ENCODE measurements around the gene MCOLN1. TPM values are rescaled to one million over a fixed set of nuclear protein-coding genes. Genes with fewer than 3 reads are reported as not detected.
"Not testable (repeated sequence)": the region's sequence is repeated elsewhere in the genome, so short reads cannot be mapped to it uniquely, and the experiment has no call there.

Gene MCOLN1
- total RNA-seq, 1 experiment from 2014 or later, result 6.8 TPM

DNA sequence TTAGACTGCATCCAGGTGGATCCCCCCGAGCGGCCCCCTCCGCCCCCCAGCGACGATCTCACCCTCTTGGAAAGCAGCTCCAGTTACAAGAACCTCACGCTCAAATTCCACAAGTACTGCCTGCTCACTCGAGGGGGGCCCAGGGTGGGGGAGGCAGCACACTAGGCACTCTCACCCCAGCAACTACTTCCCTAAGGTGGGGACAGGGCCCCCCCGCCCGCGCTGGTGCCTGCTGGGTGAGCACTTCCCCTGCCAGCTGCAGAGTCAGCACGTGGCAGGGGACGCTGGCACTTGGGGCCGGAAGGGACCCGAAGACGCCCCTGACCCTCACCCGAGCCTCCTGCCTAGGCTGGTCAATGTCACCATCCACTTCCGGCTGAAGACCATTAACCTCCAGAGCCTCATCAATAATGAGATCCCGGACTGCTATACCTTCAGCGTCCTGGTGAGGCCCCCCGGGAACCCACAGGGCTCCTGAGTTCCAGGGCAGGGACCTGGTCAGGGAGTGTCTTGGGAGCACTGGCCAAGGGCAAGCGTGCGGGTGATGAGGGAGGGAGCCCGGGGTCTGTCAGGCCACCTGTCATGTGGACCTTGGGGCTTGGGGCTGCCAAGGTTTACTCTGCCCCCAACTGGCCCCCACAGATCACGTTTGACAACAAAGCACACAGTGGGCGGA is 5.2 kb downstream of the MCOLN1 start:
- DNase-seq, result peak; percentile 40
- no peaks in the 10 kb centered on the region for H3K27me3 ChIP-seq (ENCODE audit: control insufficient read depth, insufficient read depth, low read length)
- H3K4me3 ChIP-seq (ENCODE audit: insufficient read depth, low read depth, low read length), result no peak overlapping the region
- H3K36me3 ChIP-seq (replicated peaks; ENCODE audit: control insufficient read depth, insufficient read depth, low read length), result peaks cover 2% of the 10 kb centered on the region

DNA sequence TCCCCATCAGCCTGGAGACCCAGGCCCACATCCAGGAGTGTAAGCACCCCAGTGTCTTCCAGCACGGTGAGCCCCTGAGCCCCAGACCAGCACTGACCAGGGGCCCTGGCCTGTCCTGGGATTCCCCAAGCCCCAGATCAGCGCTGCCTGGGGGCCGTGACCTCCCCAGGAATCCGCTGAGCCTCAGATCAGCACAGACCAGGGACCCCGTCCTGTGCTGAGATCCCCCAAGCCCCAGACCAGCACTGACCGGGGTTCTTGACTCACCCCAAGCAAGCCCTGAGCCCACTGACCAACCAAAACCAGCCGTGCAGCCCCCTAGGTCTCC is 5.7 kb downstream of the MCOLN1 start:
- Histone ChIP-seq H3K36me3 (replicated peaks; ENCODE audit: control insufficient read depth, insufficient read depth, low read length) (peaks cover 2% of the 10 kb centered on the region), H3K27me3 (ENCODE audit: control insufficient read depth, insufficient read depth, low read length) (no peaks in the 10 kb centered on the region), H3K4me3 (ENCODE audit: insufficient read depth, low read depth, low read length) (no peak overlapping the region)
- DNase-seq, result peak; percentile 23

DNA sequence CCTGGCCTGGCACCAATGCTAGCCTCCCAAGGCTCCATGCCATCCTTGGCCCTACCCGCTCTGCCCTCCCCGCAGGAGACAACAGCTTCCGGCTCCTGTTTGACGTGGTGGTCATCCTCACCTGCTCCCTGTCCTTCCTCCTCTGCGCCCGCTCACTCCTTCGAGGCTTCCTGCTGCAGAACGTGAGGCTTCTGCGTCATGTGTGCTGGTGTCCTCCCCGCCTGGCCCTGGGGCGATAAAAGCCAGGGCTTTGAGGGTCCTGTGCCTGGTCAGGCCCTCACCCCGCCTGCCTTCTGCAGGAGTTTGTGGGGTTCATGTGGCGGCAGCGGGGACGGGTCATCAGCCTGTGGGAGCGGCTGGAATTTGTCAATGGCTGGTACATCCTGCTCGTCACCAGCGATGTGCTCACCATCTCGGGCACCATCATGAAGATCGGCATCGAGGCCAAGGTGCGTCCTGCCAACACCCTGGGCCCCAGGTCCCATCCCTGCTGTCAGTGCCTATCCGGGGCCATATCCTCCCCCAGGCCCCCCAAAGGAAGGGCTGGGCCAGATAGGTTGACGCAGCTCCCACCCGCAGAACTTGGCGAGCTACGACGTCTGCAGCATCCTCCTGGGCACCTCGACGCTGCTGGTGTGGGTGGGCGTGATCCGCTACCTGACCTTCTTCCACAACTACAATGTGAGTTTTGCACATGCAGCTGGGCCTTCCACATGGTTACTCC is 6.3 kb downstream of the MCOLN1 start:
- H3K27me3 ChIP-seq (ENCODE audit: control insufficient read depth, insufficient read depth, low read length), result no peaks in the 10 kb centered on the region
- no peak overlapping the region for H3K4me3 ChIP-seq (ENCODE audit: insufficient read depth, low read depth, low read length)
- peaks cover 2% of the 10 kb centered on the region for H3K36me3 ChIP-seq (replicated peaks; ENCODE audit: control insufficient read depth, insufficient read depth, low read length)
- DNase-seq, result peak; percentile 23

DNA sequence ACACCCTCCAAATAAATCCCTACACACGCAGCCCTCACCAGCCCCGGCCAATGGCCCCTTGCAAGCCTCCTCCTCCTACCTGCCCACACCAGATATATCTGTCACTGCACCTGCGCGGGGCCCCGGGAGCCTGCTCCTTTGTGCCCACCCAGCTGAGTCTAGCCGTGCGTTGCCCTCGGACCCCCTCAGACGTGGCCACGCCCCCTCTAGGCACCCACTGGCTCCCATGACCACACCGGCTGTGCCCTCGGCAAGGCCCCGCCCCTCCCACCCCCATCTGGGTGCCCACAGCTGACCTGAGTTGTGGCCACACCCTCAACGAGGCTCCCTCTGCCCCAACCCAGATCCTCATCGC is 6.8 kb downstream of the MCOLN1 start:
- peak; percentile 42 for DNase-seq
- peaks cover 2% of the 10 kb centered on the region for H3K36me3 ChIP-seq (replicated peaks; ENCODE audit: control insufficient read depth, insufficient read depth, low read length)
- no peak overlapping the region for H3K4me3 ChIP-seq (ENCODE audit: insufficient read depth, low read depth, low read length)
- H3K27me3 ChIP-seq (ENCODE audit: control insufficient read depth, insufficient read depth, low read length), result no peaks in the 10 kb centered on the region

DNA sequence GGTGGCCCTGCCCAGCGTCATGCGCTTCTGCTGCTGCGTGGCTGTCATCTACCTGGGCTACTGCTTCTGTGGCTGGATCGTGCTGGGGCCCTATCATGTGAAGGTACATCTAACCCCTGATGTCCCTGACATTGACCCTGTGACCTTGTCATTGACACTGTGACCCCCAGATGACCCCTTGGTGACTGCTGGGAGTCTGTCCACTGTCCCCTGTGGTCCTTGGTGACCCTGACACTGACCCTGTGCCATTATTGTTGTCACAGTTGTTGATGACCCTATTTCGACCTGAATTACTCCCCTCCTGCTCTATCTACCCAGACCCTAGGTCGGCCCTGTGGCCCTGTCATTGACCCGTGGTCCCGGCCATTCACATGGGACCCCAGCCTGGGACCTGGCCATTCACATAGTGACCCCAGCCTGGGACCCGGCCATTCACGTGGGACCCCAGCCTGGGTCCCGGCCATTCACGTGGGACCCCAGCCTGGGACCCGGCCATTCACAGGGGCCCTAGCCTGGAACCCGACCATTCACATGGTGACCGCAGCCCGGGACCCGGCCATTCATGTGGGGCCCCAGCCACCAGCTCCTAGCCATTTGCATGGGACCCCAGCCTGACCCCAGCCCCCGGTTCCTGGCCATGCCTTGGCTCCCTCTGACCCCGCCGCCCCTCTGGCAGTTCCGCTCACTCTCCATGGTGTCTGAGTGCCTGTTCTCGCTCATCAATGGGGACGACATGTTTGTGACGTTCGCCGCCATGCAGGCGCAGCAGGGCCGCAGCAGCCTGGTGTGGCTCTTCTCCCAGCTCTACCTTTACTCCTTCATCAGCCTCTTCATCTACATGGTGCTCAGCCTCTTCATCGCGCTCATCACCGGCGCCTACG is 7.4 kb downstream of the MCOLN1 start:
- Histone ChIP-seq H3K4me3 (ENCODE audit: insufficient read depth, low read depth, low read length) (no peak overlapping the region), H3K36me3 (replicated peaks; ENCODE audit: control insufficient read depth, insufficient read depth, low read length) (peaks cover 2% of the 10 kb centered on the region), H3K27me3 (ENCODE audit: control insufficient read depth, insufficient read depth, low read length) (no peaks in the 10 kb centered on the region)
- peak; percentile 30 for DNase-seq

DNA sequence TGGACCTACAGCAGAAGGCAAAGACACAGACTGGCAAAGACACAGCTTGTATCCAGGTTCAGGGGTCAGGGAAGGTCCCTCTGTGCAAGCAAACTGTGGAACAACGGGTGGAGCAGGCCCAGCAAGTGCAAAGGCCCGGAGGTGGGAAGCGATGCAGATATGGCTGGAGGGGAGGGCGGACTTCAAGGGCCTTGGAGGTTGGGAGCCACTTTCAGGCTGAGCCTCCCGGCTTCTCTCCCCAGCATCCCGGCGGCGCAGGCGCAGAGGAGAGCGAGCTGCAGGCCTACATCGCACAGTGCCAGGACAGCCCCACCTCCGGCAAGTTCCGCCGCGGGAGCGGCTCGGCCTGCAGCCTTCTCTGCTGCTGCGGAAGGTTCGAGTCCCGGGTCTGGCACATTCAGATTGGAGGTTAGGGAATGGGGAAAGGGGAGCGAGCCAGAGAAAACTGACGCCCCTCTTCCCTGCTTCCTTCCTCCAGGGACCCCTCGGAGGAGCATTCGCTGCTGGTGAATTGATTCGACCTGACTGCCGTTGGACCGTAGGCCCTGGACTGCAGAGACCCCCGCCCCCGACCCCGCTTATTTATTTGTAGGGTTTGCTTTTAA is 11.0 kb downstream of the MCOLN1 start:
- Histone ChIP-seq H3K4me3 (ENCODE audit: insufficient read depth, low read depth, low read length) (peak overlapping the region; percentile 90), H3K27me3 (ENCODE audit: control insufficient read depth, insufficient read depth, low read length) (no peaks in the 10 kb centered on the region), H3K36me3 (replicated peaks; ENCODE audit: control insufficient read depth, insufficient read depth, low read length) (peaks cover 3% of the 10 kb centered on the region)
- peak; percentile 75 for DNase-seq

DNA sequence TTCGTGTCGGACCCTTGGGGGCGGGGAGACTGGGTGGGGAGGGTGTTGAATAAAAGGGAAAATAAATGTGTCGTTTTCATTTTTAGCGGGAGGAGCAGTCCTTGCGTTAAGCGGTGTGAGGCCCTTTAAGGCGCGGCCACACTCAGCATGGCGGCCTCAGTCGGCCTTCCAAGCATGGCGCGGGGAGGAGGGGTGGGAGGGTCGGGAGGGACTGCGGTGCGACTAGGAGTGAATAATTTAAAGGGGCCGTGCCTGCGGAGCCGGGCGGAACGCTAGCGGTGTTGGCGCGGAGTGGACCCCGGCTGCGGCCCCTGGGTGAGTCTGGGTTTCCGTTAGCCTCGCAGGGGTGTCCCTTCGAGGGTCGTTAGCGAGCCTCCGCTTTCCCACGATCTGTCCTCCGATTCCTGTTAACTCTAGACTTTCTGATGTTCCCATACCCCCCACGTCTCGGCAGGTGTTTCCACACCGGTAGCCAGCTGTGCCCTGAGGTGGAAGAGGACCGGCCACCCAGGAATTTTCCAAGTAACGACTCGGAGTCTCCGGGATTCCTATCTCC is 11.6 kb downstream of the MCOLN1 start:
- H3K27me3 ChIP-seq (ENCODE audit: control insufficient read depth, insufficient read depth, low read length), result no peaks in the 10 kb centered on the region
- H3K4me3 ChIP-seq (ENCODE audit: insufficient read depth, low read depth, low read length), result peak overlapping the region; percentile 90
- H3K36me3 ChIP-seq (replicated peaks; ENCODE audit: control insufficient read depth, insufficient read depth, low read length), result peaks cover 3% of the 10 kb centered on the region
- DNase-seq, result peak; percentile 97

DNA sequence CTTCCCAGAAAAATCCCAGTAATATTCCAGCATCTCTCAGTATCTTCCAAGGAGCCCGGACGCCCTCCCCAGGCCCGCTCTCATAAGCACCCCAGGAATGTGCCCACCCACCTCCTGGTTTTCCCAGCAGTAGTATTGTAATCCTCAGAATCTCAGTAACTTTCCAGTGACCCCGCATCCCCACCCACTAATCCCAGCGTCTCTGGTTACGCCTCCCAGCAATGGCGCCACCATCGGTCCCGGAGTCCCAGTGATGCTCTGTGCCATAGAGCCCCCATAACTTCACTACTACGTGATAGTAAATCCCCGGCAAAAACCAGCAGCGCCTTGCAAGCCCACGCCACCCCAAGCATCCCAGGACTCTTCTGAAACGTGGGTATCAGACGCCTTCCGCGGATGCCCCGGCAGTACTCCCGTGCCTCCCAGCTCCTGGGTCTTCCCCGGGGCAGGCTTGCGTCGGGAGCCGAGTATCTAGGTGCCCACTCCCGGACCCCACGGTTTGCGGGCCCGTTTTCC is 12.2 kb downstream of the MCOLN1 start:
- peaks cover 3% of the 10 kb centered on the region for H3K36me3 ChIP-seq (replicated peaks; ENCODE audit: control insufficient read depth, insufficient read depth, low read length)
- H3K4me3 ChIP-seq (ENCODE audit: insufficient read depth, low read depth, low read length), result peak overlapping the region; percentile 90
- H3K27me3 ChIP-seq (ENCODE audit: control insufficient read depth, insufficient read depth, low read length), result no peaks in the 10 kb centered on the region
- peak; percentile 92 for DNase-seq

DNA sequence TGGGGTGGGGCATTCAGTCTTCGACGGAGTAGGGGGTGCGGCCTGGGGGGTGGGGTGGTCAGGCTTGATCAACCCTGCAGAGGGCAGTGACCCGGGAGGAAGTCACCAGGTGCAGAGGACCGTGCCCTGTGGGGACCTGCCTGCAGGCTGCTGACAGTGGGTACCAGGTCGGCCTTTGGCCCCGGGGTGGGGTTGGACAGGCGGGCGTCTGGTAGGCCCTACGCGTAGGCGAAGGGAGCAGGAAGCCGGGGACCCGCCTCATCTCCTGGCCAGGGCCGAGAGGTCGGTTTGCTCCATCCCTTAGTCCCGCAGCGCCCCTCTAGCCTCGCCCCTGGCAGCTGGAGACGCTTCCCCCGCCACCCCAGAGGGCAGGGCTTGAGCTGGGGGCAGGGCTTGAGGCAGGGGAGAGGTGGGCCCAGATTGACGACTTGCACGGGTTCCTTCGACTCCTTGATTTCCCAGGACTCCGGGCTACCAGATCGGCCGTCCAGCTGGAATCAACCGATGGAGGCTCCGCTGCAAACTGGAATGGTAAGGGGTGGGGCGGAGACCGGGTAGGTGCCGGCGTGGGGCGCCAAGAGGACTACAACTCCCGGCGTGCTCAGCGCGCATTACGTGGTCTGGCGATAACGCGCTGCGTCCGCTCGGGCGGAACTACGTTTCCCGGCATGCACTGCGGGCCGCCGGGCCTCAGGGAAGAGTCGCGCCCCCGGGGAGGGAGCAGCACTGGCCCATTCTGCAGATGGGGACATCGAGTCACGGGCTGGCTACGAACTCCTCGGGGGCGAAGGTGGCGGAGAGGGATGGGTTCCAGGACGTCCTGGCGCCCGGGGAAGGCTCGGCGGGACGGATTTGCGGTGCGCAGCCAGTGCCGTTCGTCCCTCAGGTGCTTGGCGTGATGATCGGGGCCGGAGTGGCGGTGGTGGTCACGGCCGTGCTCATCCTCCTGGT is 12.9 kb downstream of the MCOLN1 start, which contains the start of gene PNPLA6:
TSS of gene PNPLA6 (plus strand) at position 671 of the 951 bp plus-strand sequence. CDS start at position 743, 72 bp downstream.
- DNase-seq, result peak; percentile 98
- Histone ChIP-seq H3K4me3 (ENCODE audit: insufficient read depth, low read depth, low read length) (peak within 1 kb of the TSS; percentile 90), H3K27me3 (ENCODE audit: control insufficient read depth, insufficient read depth, low read length) (no peaks in the 10 kb centered on the region), H3K36me3 (replicated peaks; ENCODE audit: control insufficient read depth, insufficient read depth, low read length) (peaks cover 3% of the 10 kb centered on the region)

DNA sequence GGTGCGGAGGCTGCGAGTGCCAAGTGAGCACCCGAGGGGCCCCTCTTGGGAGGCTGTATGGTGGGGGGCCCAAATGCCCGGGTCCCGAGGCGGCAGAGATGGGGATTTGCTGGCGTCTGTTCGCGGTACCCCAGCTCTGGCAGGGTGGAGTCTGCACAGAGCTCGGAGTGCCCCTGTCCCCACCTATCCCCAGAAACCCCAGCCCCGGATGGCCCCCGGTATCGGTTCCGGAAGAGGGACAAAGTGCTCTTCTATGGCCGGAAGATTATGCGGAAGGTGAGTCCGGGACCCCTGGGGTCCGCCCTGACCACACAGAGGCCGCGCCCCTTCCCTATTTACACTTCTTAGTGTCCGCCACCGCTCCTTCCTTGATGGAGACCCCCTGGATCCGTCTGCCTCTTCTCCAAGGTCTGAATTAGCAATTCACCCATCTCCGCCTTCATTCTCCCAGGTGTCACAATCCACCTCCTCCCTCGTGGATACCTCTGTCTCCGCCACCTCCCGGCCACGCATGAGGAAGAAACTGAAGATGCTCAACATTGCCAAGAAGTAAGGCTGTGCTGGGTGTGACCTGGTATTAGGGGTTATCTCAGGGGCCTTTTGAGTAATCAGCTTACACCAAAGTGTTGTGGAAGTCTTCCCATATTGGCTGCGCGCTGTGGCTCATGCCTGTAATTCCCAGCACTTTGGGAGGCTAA is 13.7 kb downstream of the MCOLN1 start:
- H3K4me3 ChIP-seq (ENCODE audit: insufficient read depth, low read depth, low read length), result peak overlapping the region; percentile 90
- no peaks in the 10 kb centered on the region for H3K27me3 ChIP-seq (ENCODE audit: control insufficient read depth, insufficient read depth, low read length)
- peaks cover 5% of the 10 kb centered on the region for H3K36me3 ChIP-seq (replicated peaks; ENCODE audit: control insufficient read depth, insufficient read depth, low read length)
- peak; percentile 86 for DNase-seq

DNA sequence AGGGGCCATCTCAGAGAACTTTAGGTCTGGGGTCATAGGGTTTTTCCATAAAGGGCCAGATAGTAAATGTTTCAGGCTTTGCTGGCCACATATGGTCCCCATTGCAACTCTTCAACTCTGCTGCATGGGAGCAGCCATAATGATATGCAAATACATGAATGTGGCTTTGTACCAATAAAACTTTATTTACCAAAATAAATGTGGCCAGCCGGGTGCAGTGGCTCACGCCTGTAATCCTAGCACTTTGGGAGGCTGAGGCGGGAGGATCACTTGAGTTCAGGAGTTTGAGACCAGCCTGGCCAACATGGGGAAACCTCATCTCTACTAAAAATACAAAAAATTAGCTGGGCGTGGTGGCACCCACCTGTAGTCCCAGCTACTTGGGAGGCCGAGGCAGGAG is 16.6 kb downstream of the MCOLN1 start:
- H3K27me3 ChIP-seq (ENCODE audit: control insufficient read depth, insufficient read depth, low read length); DNase-seq; H3K4me3 ChIP-seq (ENCODE audit: insufficient read depth, low read depth, low read length); H3K36me3 ChIP-seq (replicated peaks; ENCODE audit: control insufficient read depth, insufficient read depth, low read length): not testable (repeated sequence)

DNA sequence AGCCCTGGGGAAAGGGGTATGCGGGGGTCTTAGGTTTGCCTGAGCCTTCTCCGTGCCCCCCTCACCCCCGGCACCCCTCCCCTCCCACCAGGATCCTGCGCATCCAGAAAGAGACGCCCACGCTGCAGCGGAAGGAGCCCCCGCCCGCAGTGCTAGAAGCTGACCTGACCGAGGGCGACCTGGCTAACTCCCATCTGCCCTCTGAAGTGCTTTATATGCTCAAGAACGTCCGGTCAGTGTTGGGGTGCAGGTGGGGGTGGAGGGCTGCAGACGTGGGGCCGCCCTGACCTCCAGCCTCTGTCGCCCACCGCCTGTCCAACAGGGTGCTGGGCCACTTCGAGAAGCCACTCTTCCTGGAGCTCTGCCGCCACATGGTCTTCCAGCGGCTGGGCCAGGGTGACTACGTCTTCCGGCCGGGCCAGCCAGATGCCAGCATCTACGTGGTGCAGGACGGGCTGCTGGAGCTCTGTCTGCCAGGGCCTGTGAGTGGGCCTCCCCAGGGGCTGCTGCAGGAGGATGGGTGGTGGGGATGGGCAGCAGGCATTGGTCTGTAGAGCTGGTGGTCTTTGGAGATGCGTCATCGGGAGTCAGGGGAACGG is 17.5 kb downstream of the MCOLN1 start:
- H3K4me3 ChIP-seq (ENCODE audit: insufficient read depth, low read depth, low read length), result no peak overlapping the region
- H3K36me3 ChIP-seq (replicated peaks; ENCODE audit: control insufficient read depth, insufficient read depth, low read length), result peaks cover 10% of the 10 kb centered on the region
- peak; percentile 44 for DNase-seq
- no peaks in the 10 kb centered on the region for H3K27me3 ChIP-seq (ENCODE audit: control insufficient read depth, insufficient read depth, low read length)
